ENCODE data around the gene SLC6A12.

DNA sequence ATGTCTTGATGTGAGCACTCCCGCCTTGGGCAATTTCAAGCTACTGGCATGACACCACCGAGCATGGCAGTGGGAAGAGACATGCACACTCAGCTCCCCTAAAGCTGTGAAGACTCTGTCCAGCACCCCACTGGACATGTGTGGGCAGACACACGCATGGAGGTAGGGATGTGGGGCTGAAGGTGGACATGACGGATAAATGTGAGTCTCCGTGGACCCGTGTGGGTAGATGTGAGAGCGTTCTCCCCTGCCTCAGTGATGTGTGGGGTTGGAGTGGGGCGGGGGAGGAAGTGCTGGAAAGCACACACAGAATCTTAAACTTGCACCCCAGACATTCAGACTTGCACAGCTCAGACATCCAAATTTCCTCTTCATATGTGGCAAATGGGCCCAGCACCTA is 12.6 kb downstream of the SLC6A12 start:
- TF ChIP-seq CTCF (optimal IDR thresholded peaks at IDR 0.05 in 1 of 3, IDR thresholded peaks at IDR 0.05 in 1 of 3, conservative IDR thresholded peaks at IDR 0.05 in 1 of 3; ENCODE audit: extremely low read depth in 1 of 3, insufficient read depth in 2 of 3, low read length in 3 of 3) (no peak), EZH2 (IDR thresholded peaks at IDR 0.05; ENCODE audit: low read length) (no peak)
